Umbilical cord (tissue), 2 donors: Measurements from ENCODE around the gene SEMA7A. TPM values are rescaled to one million over a fixed set of nuclear protein-coding genes. Genes with fewer than 3 reads are reported as not detected.
"Not testable (repeated sequence)": the region's sequence is repeated elsewhere in the genome, so short reads cannot be mapped to it uniquely, and the experiment has no call there.

Source experiments
- DNase-seq: peaks from one replicate; pipeline ENCODE4 v3.0.0-alpha.2; 2015; ENCODE audit warnings: low spot score
- total RNA-seq: library from RNA; depleted of rRNA; stranded (reverse); fragments of >200 nt; gene quantifications from one replicate; pipeline ENCODE4 v1.2.3, GENCODE V29; 2014; ENCODE audit warnings: low replicate concordance; ENCODE audit not compliant: insufficient read depth

SEMA7A gene, protein sequence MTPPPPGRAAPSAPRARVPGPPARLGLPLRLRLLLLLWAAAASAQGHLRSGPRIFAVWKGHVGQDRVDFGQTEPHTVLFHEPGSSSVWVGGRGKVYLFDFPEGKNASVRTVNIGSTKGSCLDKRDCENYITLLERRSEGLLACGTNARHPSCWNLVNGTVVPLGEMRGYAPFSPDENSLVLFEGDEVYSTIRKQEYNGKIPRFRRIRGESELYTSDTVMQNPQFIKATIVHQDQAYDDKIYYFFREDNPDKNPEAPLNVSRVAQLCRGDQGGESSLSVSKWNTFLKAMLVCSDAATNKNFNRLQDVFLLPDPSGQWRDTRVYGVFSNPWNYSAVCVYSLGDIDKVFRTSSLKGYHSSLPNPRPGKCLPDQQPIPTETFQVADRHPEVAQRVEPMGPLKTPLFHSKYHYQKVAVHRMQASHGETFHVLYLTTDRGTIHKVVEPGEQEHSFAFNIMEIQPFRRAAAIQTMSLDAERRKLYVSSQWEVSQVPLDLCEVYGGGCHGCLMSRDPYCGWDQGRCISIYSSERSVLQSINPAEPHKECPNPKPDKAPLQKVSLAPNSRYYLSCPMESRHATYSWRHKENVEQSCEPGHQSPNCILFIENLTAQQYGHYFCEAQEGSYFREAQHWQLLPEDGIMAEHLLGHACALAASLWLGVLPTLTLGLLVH
- 23.1 TPM for total RNA-seq

- peak; percentile 87 for DNase-seq
Observed at GRCh38 chr15:74433592-74434262, at the start of gene SEMA7A. TSS of gene SEMA7A (minus strand) at chr15:74433958. CDS start at chr15:74433918, 40 bp downstream.

DNA sequence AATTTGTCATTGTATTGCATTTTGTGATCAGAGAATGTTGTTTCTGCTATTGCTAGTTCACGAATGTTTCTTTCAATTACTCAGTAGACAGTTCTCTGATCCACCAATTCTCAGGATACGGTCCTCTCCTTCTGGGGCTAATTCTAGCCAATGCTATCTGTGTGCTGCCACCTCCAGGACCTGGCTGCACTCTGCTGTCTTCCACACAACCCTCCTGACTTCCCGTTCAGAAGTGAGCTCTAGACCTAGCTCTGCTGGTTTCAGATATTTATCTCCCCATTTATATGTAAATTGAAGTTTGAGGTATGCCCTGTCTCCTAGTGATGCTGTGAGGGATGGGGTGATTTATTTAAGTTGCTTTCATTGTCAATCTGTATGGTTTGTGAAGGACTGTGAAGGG, 48.9 kb upstream of the SEMA7A start:
- DNase-seq, result no peak

- not testable (repeated sequence) for DNase-seq
Observed at GRCh38 chr15:74480364-74480763, 46.6 kb upstream of the SEMA7A start.

- DNase-seq, result not testable (repeated sequence)
Observed at GRCh38 chr15:74471621-74472020, 37.9 kb upstream of the SEMA7A start.

DNA sequence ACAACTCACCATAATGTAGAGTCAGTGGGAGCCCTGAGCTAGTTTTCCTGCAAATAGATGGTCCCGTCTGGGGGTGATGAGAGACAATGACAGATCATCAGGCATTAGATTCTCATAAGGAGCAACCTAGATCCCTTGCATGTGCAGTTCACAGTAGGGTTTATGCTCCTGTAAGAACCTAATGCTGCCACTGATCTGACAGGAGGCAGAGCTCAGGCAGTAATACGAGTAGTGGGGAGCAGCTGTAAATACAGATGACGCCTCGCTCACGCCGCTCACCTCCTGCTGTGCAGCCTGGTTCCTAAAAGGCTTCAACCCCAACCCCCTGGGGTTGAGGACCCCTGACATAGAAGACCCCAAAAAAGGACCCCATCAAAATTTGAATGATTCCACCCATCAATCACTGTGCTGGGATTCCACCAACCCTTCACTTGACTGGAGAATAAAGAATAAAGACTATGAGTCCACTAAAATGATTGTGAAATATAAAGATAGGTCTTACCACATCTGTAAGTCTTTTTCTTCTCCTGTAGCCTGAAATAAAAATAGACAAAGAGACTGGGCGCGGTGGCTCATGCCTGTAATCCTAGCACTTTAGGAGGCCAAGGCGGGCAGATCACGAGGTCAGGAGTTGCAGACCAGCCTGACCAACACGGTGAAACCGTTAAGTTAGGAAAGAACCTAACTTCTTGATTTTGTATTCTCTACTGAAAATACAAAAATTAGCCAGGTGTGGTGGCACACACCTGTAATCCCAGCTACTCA, 37.1 kb upstream of the SEMA7A start:
- no peak for DNase-seq

- DNase-seq, result no peak
Observed at GRCh38 chr15:74468341-74469032, 34.7 kb upstream of the SEMA7A start.

DNA sequence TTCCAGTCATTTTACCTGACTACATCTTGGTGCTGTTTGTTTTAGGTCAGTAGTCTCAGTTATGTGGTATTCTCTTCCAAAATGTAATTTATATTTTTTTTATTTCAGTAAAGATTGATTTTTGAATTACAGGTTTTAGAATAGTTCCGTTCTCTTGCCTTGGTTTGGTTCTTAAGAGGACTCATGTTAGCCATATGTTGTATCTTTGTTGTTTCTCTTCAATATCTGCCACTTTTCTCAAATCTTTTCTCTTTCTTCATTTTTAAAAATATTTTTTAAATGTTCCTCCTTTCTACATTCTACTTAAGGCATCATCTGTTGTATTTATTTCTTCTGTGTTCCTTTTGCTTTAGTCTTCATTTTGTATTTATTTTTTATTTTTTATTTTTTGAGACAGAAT, 32.8 kb upstream of the SEMA7A start:
- DNase-seq, result no peak

DNA sequence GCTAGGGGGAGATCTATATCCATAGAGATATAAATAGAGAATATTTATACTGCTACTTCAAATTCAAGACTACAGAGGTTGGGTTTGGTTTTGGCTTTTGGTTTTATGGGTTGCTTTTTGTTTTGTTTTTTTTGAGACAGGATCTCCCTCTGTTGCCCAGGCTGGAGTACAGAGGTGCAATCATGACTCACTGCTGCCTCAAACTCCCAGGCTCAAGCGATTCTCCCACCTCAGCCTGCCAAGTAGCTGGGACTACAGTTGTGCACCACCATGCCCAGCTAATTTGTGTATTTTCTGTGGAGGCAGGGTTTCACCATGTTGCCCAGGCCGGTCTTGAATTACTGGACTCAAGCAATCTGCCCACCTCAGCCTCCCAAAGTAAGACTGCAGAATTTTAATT, 31.1 kb upstream of the SEMA7A start:
- DNase-seq, result no peak

- no peak for DNase-seq
Observed at GRCh38 chr15:74464216-74464615, 30.5 kb upstream of the SEMA7A start.

DNA sequence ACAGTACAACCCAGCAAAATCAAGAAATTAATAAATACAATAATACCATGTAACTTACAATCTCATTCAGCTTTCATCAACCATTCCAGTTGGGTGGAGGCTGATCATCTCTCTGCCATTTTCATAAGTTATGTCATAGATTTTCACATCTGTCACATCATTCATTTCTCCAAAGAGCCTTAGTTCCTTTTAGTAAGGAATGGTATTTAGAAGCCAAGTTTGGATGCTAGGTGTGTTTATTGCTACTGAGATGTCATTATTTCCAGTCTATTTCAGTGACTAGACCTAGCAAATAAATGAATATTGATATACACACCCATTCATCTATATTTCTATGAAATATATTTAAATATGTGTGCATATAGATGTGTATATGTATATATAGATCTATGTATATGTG, 29.9 kb upstream of the SEMA7A start:
- no peak for DNase-seq

DNA sequence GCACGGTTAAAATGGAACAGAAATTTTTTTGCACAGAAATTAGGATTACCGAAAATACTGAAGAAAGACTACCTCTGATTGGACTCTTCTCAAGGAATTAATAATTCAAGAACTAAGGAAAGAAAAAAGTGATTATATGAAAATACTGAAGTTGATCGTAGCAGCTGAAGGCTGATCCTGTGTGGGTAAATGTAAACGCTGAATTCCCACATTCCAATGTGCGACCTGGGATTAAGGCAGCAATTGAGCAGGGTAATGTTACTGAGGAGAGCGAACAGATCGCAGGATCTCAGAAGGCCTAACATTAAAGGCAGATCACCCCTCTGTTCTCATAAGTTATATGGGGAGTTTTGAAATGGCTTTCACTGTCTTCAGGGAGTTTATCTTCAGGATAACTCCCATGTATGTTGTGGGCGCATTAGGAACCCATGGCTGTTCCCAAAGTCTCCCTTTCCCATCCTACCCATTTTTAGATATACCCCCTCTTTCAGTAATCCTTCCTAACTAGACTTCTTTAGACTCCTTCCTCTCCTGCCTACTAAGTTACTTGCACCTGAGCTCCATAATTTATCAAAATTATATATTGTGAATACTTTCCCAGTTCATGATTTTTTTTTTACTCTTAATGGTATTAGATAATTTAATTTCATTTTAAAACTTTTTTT, 28.2 kb upstream of the SEMA7A start:
- DNase-seq, result no peak

- peak; percentile 99 for DNase-seq
Observed at GRCh38 chr15:74460871-74461846, 27.4 kb upstream of the SEMA7A start, which contains the start of gene UBL7. TSS of gene UBL7 (minus strand) at chr15:74461160. CDS start at chr15:74458867, 2,293 bp downstream.

- no peak for DNase-seq
Observed at GRCh38 chr15:74460298-74460697, 26.5 kb upstream of the SEMA7A start.

- not testable (repeated sequence) for DNase-seq
Observed at GRCh38 chr15:74459798-74460197, 26.0 kb upstream of the SEMA7A start.

GRCh38 chr15:74458473-74458872, 24.7 kb upstream of the SEMA7A start:
- DNase-seq, result no peak

GRCh38 chr15:74457036-74457435, 23.3 kb upstream of the SEMA7A start:
- DNase-seq, result not testable (repeated sequence)

- no peak for DNase-seq
Observed at GRCh38 chr15:74454764-74455500, 21.2 kb upstream of the SEMA7A start.
